Measurements from ENCODE around the gene PEAK1. TPM values are rescaled to one million over a fixed set of nuclear protein-coding genes. Genes with fewer than 3 reads are reported as not detected.

Gene PEAK1
- total and polyA plus RNA-seq, 10 of the 15 experiments (the other 5 are each of a cell fraction or from before 2014, with no cell fraction given) = 0.62 to 24.2 (median 11.2) TPM

DNA sequence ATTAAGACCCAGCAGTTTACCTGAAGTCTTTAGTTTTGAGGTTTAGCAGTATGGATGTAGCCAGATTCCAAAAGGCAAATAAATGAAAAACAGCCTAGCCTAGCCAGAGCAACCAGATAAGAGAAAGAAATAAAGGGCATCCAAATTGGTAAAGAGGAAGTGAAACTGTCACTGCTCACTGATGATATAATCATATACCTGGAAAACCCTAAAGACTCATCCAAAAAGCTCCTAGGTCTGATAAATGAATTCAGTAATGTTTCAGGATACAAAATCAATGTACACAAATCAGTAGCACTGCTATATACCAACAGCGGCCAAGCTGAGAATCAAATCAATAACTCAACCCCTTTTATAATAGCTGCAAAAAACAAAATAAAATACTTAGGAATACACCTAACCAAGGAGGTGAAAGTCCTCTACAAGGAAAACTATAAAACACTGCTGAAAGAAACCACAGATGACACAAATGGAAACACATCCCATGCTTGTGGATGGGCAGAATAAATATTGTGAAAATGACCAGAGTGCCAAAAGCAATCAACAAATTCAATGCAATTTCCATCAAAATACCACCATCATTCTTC is 13.6 kb downstream of the PEAK1 start (continued):
- TF ChIP-seq, protein P1, sequence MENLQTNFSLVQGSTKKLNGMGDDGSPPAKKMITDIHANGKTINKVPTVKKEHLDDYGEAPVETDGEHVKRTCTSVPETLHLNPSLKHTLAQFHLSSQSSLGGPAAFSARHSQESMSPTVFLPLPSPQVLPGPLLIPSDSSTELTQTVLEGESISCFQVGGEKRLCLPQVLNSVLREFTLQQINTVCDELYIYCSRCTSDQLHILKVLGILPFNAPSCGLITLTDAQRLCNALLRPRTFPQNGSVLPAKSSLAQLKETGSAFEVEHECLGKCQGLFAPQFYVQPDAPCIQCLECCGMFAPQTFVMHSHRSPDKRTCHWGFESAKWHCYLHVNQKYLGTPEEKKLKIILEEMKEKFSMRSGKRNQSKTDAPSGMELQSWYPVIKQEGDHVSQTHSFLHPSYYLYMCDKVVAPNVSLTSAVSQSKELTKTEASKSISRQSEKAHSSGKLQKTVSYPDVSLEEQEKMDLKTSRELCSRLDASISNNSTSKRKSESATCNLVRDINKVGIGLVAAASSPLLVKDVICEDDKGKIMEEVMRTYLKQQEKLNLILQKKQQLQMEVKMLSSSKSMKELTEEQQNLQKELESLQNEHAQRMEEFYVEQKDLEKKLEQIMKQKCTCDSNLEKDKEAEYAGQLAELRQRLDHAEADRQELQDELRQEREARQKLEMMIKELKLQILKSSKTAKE (IDR thresholded peaks at IDR 0.05; ENCODE audit: low read depth, poor library complexity, severe bottlenecking) = peak; percentile 18
- TF ChIP-seq, protein P2, sequence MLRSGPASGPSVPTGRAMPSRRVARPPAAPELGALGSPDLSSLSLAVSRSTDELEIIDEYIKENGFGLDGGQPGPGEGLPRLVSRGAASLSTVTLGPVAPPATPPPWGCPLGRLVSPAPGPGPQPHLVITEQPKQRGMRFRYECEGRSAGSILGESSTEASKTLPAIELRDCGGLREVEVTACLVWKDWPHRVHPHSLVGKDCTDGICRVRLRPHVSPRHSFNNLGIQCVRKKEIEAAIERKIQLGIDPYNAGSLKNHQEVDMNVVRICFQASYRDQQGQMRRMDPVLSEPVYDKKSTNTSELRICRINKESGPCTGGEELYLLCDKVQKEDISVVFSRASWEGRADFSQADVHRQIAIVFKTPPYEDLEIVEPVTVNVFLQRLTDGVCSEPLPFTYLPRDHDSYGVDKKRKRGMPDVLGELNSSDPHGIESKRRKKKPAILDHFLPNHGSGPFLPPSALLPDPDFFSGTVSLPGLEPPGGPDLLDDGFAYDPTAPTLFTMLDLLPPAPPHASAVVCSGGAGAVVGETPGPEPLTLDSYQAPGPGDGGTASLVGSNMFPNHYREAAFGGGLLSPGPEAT (IDR thresholded peaks at IDR 0.05; ENCODE audit: low read depth) = peak; percentile 73; the same call in 1 of the 2 replicates
- peak; percentile 91 for TF ChIP-seq DPF2 (IDR thresholded peaks at IDR 0.05)
- TF ChIP-seq EED (IDR thresholded peaks at IDR 0.05; ENCODE audit: low read depth) = peak; percentile 57; the same call in 1 of the 2 replicates
- peak; percentile 74 for TF ChIP-seq MTA2 (IDR thresholded peaks at IDR 0.05; ENCODE audit: low read depth)

DNA sequence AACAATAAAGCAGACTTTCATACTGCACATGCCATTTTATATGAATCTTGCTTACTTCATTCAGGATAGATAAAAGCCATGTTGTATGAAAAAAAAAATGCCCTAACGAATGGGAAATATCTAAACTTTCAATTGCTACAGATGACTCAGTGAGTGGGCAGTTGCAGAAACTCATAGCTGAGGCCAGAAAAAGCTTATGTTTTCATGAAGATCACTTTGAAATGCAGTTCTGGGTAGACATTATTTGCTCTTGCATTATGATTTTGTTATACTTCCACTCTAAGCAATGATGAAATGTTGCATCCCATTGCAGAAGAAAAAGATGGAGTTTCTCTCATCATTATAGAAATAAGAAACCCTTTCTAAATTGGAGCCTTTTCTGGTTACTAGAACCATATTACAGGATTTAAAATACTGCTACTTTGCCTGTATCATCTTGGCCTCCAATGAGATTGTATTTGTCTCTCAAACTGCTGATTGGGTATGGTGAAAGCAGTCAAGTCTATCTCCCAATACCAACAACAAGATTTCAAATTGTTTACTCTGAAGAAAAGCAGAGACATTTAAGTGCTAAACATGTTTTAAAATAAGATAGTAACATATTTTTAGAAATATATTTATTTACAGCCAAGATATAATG is 17.0 kb downstream of the PEAK1 start:
- 5% methylated on average over 1 of the region's 1 CpG for WGBS (ENCODE audit: insufficient coverage, insufficient replicate concordance, low lambda C conversion rate, missing lambda C conversion rate)
- H2AFZ ChIP-seq (ENCODE audit: control insufficient read depth, low read depth, low read length) = no peak overlapping the region
- H3K27ac ChIP-seq (ENCODE audit: control insufficient read depth, insufficient read depth) = no peak overlapping the region
- RAD21 ChIA-PET (ENCODE audit: unreplicated experiment) = interaction anchor here (0.9 to 1.5 kb wide), 6 partner anchors 11 to 216 kb away, joined by 3 to 5 read pairs (median 4); no protein-coding TSS in a partner anchor
- SMC1A ChIA-PET (ENCODE audit: uncharacterized antibody, unreplicated experiment) = interaction anchor here (0.8 to 1.6 kb wide), 10 partner anchors 11 to 215 kb away, joined by 3 to 5 read pairs (median 4); partner anchors contain the start of gene PEAK1
- DNase-seq (ENCODE audit: low read depth, low spot score) (no peak), ATAC-seq (peak; percentile 80), FAIRE-seq (no peak)
- no peaks in the 10 kb centered on the region; the same call in none of the 2 replicates for H3K79me2 ChIP-seq (ENCODE audit: control insufficient read depth, insufficient read depth, low read length)
- CTCF ChIA-PET = interaction anchor here (1.0 kb wide), 1 partner anchor 140 kb away, joined by 5 read pairs; no protein-coding TSS in a partner anchor
- H3K9me3 ChIP-seq (replicated peaks; ENCODE audit: control insufficient read depth, insufficient read depth, low read length) = peaks cover 2% of the 10 kb centered on the region; the same call in 2 of the 3 replicates
- no peaks in the 10 kb centered on the region for H4K20me1 ChIP-seq (ENCODE audit: control insufficient read depth, insufficient read depth)
- in situ Hi-C loops (cut with MboI) (no loop called here), intact Hi-C loops (cut with micrococcal nuclease; ENCODE audit: unreplicated experiment) (no loop called here)
- H3K4me2 ChIP-seq (ENCODE audit: control insufficient read depth, insufficient read depth) = no peak overlapping the region
- no TSS peak for BruUV-seq (replicated peaks)
- H3K4me1 ChIP-seq (ENCODE audit: control insufficient read depth, insufficient read depth, low read length) = 0 out of 2 replicates have a peak, but pooled peaks cover 2% of the 10 kb centered on the region
- POLR2A ChIA-PET = interaction anchor here (1.0 to 1.9 kb wide), 3 partner anchors 8 to 18 kb away, joined by 3 to 6 read pairs (median 3); no protein-coding TSS in a partner anchor
- no peak overlapping the region for H3K9ac ChIP-seq (ENCODE audit: control insufficient read depth, insufficient read depth, low read length)
- no peaks in the 10 kb centered on the region for H3K27me3 ChIP-seq (replicated peaks in 1 of 2; ENCODE audit: control insufficient read depth in 2 of 2, insufficient read depth in 2 of 2, low read length in 1 of 2)
- no peaks in the 10 kb centered on the region for H3K36me3 ChIP-seq (ENCODE audit: control insufficient read depth in 2 of 2, insufficient read depth in 2 of 2, low read length in 1 of 2)
- H3K4me3 ChIP-seq = no peak overlapping the region
- TF ChIP-seq ZNF622 (IDR thresholded peaks at IDR 0.05) (no peak), WRNIP1 (IDR thresholded peaks at IDR 0.05; ENCODE audit: borderline replicate concordance, low read depth, low read length) (no peak), KDM1A (IDR thresholded peaks at IDR 0.05; ENCODE audit: borderline replicate concordance) (no peak), IRF4 (IDR thresholded peaks at IDR 0.05; ENCODE audit: low read depth, low read length) (peak; percentile 61; the same call in 1 of the 2 replicates), CREM (IDR thresholded peaks at IDR 0.05; ENCODE audit: low read depth) (0 out of 2 replicates have a peak, but pooled peaks have one; percentile 24), ETV6 (conservative IDR thresholded peaks at IDR 0.05 in 1 of 2, IDR thresholded peaks at IDR 0.05 in 1 of 2; ENCODE audit: borderline replicate concordance in 1 of 2, low read depth in 1 of 2) (peak in 1 of 2 experiments; percentile 30; a peak in 1 of 4 replicates), TCF12 (IDR thresholded peaks at IDR 0.05; ENCODE audit: low read depth, low read length) (no peak)
- TF ChIP-seq, protein P3, sequence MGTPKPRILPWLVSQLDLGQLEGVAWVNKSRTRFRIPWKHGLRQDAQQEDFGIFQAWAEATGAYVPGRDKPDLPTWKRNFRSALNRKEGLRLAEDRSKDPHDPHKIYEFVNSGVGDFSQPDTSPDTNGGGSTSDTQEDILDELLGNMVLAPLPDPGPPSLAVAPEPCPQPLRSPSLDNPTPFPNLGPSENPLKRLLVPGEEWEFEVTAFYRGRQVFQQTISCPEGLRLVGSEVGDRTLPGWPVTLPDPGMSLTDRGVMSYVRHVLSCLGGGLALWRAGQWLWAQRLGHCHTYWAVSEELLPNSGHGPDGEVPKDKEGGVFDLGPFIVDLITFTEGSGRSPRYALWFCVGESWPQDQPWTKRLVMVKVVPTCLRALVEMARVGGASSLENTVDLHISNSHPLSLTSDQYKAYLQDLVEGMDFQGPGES (IDR thresholded peaks at IDR 0.05) = no peak
- TF ChIP-seq, protein P4, sequence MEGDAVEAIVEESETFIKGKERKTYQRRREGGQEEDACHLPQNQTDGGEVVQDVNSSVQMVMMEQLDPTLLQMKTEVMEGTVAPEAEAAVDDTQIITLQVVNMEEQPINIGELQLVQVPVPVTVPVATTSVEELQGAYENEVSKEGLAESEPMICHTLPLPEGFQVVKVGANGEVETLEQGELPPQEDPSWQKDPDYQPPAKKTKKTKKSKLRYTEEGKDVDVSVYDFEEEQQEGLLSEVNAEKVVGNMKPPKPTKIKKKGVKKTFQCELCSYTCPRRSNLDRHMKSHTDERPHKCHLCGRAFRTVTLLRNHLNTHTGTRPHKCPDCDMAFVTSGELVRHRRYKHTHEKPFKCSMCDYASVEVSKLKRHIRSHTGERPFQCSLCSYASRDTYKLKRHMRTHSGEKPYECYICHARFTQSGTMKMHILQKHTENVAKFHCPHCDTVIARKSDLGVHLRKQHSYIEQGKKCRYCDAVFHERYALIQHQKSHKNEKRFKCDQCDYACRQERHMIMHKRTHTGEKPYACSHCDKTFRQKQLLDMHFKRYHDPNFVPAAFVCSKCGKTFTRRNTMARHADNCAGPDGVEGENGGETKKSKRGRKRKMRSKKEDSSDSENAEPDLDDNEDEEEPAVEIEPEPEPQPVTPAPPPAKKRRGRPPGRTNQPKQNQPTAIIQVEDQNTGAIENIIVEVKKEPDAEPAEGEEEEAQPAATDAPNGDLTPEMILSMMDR (IDR thresholded peaks at IDR 0.05 in 2 of 3, conservative IDR thresholded peaks at IDR 0.05 in 1 of 3; ENCODE audit: control insufficient read depth in 2 of 3, extremely low read depth in 1 of 3, insufficient read depth in 1 of 3, low read depth in 3 of 3, low read length in 3 of 3) = no peak

Measured in GM12878 (cell line).